Cardiac fibroblast (primary cell): ENCODE results near the gene PTPRQ.

Experiments used
- DNase-seq, 2 donors: peaks; one replicate each; pipeline versions ENCODE4 v3.0.0 to v3.0.0-alpha.2; 2010; ENCODE audit warnings: low read depth in 2 of 2
- H3K4me3 ChIP-seq, 2 donors: replicated peaks in 1 of 2; 1 replicate in 1 of 2; 2 replicates in 1 of 2; pipeline ENCODE4 v1.5.1; 2011; ENCODE audit warnings: low read depth in 2 of 2, low read length in 2 of 2, mild to moderate bottlenecking in 2 of 2, moderate library complexity in 1 of 2
- CTCF ChIP-seq: IDR thresholded peaks from one replicate; pipeline ENCODE4 v1.5.1; 2011; ENCODE audit warnings: low read depth, mild to moderate bottlenecking, low read length, inconsistent platforms

Gene PTPRQ

GRCh38 chr12:80580254-80580653 is 136.2 kb downstream of the PTPRQ start:
- DNase-seq: peak; percentile 73 to 95
- TF ChIP-seq CTCF: no peak
- H3K4me3 ChIP-seq: peak overlapping the region in 1 of 2 donors; percentile 38

- no peak for DNase-seq
- no peak for TF ChIP-seq CTCF
These were observed 137.7 kb downstream of the PTPRQ start for GRCh38 chr12:80581783-80582182.

GRCh38 chr12:80582431-80582830 is 138.4 kb downstream of the PTPRQ start:
- TF ChIP-seq CTCF: no peak
- H3K4me3 ChIP-seq: no peak overlapping the region
- DNase-seq: peak in 1 of 2 donors; percentile 4

More at GRCh38 chr12:80581783-80582182, 137.7 kb downstream of the PTPRQ start:
- no peak overlapping the region for H3K4me3 ChIP-seq

GRCh38 chr12:80589077-80589476 is 145.0 kb downstream of the PTPRQ start:
- DNase-seq: no peak
- no peak for TF ChIP-seq CTCF
- H3K4me3 ChIP-seq: no peak overlapping the region

GRCh38 chr12:80590085-80590484 is 146.1 kb downstream of the PTPRQ start:
- no peak for TF ChIP-seq CTCF
- no peak overlapping the region for H3K4me3 ChIP-seq
- no peak for DNase-seq

- TF ChIP-seq CTCF: no peak
These were observed 149.7 kb downstream of the PTPRQ start for GRCh38 chr12:80593766-80594165.

GRCh38 chr12:80596509-80596908 is 152.5 kb downstream of the PTPRQ start:
- no peak overlapping the region for H3K4me3 ChIP-seq
- no peak for DNase-seq
- no peak for TF ChIP-seq CTCF

More at GRCh38 chr12:80593766-80594165, 149.7 kb downstream of the PTPRQ start:
- H3K4me3 ChIP-seq: no peak overlapping the region
- peak; percentile 31 to 86 for DNase-seq
